Kidney (tissue), 14 donors: ENCODE results near the gene PIGL. TPM values are rescaled to one million over a fixed set of nuclear protein-coding genes. Genes with fewer than 3 reads are reported as not detected.

Experiments used
- DNase-seq, 5 donors: peaks; one replicate each; pipeline ENCODE4 v3.0.0-alpha.2; 2013 to 2020
- FAIRE-seq: peaks from 2 replicates; lab custom pipeline; 2012; peaks lifted over from hg19 to GRCh38; lab: Jason Lieb, UNC
- H3K27ac ChIP-seq, 2 donors: one replicate each; pipeline ENCODE4 v1.7.0; 2013; ENCODE audit warnings: low read depth in 2 of 2, low read length in 2 of 2, inconsistent platforms in 1 of 2
- H3K27me3 ChIP-seq: one replicate; pipeline ENCODE4 v1.7.1; 2013; ENCODE audit warnings: low read length, inconsistent platforms; ENCODE audit not compliant: control insufficient read depth, insufficient read depth
- H3K36me3 ChIP-seq, 3 donors: one replicate each; pipeline versions ENCODE4 v1.7.0 to v1.7.1; 2013; ENCODE audit warnings: low read length in 3 of 3, control low read depth in 1 of 3, inconsistent platforms in 1 of 3; ENCODE audit not compliant: insufficient read depth in 3 of 3, control insufficient read depth in 2 of 3
- H3K4me1 ChIP-seq, 3 donors: one replicate each; pipeline versions ENCODE4 v1.7.0 to v1.7.1; 2013; ENCODE audit warnings: low read length in 3 of 3, inconsistent platforms in 1 of 3, low read depth in 1 of 3; ENCODE audit not compliant: control insufficient read depth in 2 of 3, insufficient read depth in 2 of 3
- H3K4me3 ChIP-seq, 3 donors: one replicate each; pipeline versions ENCODE4 v1.7.0 to v1.8.1; 2013; ENCODE audit warnings: low read length in 3 of 3, control low read depth in 1 of 3, inconsistent platforms in 1 of 3
- H3K9ac ChIP-seq, 3 donors: one replicate each; pipeline versions ENCODE4 v1.7.0 to v1.7.1; 2013; ENCODE audit warnings: low read length in 3 of 3, control low read depth in 1 of 3, inconsistent platforms in 1 of 3
- H3K9me3 ChIP-seq, 3 donors: one replicate each; pipeline versions ENCODE4 v1.7.0 to v1.7.1; 2013; ENCODE audit warnings: low read length in 3 of 3, control low read depth in 1 of 3, inconsistent platforms in 1 of 3; ENCODE audit not compliant: control insufficient read depth in 2 of 3, insufficient read depth in 1 of 3
- intact Hi-C: fragments of 100-400 bp; cut with DNase I; formaldehyde crosslinking; loops from one replicate; pipeline ENCODE4 v1.11.1; 2022
- polyA plus RNA-seq: library from polyadenylated mRNA; stranded (reverse); fragments of 350-450 nt; fragmentation: Illumina TruSeq; extraction: RNeasy Lipid Tissue Mini Kit (QIAGEN cat#74804); gene quantifications from one replicate; pipeline ENCODE4 v1.2.3, GENCODE V29; 2014; ENCODE audit warnings: low read depth, low replicate concordance; ENCODE audit not compliant: insufficient read depth
- total RNA-seq: library from RNA; stranded (reverse); fragmentation: NEBNext Ultra II Directional; extraction: Animal tissue kit (Norgen Biotek cat#: 25700); gene quantifications from one replicate; pipeline ENCODE4 v1.2.1, GENCODE V29; 2021
- TF ChIP-seq, protein P1 (sequence below): IDR thresholded peaks from 3 replicates; pipeline ENCODE4 v1.5.1; 2012; ENCODE audit warnings: mild to moderate bottlenecking, moderate library complexity, borderline replicate concordance; ENCODE audit not compliant: insufficient read depth; ENCODE audit errors: extremely low read depth
- donor health status: control.
- donor health status: control.
- donor health status: control.
- donor health status: control.
- donor health status: control.
- donor health status: DM: yes; HTN: yes; CAD: no.
- donor health status: Normal renal cell carcinoma (clear cell type).

PIGL gene
- total and polyA plus RNA-seq, 2 donors from 2014 or later: 13.6 to 33.5 TPM

DNA sequence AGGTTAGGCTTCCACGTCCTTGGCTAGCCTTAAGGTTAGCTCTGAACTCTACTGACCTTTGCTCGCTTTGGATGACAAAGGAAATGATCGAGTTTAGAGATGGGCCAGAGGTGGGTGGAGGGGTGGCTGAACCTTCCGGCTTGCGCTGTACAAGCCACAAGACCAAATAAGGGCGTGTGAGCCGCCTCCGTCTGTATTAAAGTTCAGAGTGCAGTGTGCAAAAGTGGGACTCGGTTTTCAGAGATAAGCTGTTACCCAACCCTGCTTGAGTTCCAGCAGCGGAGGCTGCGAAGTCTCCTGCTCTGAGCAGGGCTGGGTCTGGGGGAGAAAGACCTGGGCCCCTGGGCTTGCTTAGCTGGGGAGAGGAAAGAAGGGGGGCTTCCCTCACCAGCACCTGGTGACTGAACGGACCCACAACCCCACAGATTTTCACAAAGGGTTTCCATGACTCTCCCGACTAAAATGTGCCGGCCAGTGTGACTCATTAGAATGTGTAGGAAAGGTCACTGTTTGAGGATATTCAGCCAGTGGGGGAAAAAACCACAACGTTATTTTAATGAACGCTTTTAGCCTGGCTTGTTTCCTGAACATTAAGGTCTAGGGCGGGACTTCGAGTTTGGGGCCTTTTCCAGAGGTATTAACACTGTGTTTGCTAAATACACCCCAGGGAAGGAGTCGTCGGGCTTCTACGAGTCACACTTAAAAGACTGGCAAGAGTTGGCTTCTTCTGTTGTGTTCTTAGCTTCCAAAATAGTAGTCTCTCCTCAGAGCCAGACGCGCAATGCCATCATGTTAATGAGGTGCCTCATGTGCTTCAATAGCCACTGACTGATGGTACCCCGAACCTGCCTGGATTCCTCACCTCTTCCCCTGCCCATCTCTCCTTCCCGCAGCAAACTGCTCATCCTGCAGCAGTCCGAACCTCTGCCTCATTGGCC is 69.3 kb downstream of the PIGL start:
- Histone ChIP-seq H3K4me3 (peak overlapping the region in 1 of 3 donors; percentile 2), H3K36me3 (no peaks in the 10 kb centered on the region), H3K27ac (peak overlapping the region; percentile 92 to 94), H3K9ac (peak overlapping the region in 2 of 3 donors; percentile 26 to 28), H3K4me1 (peaks cover 6 to 15% (median 12%) of the 10 kb centered on the region in 3 donors), H3K27me3 (no peaks in the 10 kb centered on the region), H3K9me3 (no peaks in the 10 kb centered on the region)
- DNase-seq (peak; percentile 60 to 95 (median 75)), FAIRE-seq (no peak)
- intact Hi-C loops: no loop called here
- TF ChIP-seq, protein P1, sequence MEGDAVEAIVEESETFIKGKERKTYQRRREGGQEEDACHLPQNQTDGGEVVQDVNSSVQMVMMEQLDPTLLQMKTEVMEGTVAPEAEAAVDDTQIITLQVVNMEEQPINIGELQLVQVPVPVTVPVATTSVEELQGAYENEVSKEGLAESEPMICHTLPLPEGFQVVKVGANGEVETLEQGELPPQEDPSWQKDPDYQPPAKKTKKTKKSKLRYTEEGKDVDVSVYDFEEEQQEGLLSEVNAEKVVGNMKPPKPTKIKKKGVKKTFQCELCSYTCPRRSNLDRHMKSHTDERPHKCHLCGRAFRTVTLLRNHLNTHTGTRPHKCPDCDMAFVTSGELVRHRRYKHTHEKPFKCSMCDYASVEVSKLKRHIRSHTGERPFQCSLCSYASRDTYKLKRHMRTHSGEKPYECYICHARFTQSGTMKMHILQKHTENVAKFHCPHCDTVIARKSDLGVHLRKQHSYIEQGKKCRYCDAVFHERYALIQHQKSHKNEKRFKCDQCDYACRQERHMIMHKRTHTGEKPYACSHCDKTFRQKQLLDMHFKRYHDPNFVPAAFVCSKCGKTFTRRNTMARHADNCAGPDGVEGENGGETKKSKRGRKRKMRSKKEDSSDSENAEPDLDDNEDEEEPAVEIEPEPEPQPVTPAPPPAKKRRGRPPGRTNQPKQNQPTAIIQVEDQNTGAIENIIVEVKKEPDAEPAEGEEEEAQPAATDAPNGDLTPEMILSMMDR: no peak

DNA sequence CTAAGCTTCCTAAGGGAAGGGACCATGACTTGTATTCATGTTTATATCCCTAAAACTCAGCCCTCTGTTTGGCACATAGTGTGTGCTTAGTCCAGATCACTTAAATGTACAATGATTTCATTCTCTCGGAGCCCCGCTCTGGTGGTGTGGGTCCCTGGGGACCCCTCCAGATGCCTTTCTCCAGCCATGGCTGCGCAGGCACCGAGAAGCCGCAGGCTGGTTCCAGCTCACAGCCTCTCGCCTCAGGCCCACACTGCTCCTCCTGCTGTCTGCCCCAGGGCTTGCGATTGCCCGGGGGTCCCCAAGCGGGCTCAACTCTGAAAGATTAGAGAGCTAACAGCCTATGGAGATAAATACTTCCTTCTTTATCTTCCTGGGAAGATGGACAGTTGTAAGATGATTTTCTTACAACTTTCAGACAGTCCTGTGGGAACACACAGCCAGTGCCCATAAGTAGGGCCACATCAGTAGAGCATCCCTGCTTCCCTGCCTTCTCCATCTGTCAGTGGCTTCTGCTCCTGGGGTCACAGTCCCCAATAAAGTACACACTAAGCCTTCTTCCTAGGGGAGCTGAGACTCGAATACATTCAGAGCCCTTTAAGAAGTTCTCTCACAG is 70.0 kb downstream of the PIGL start:
- Histone ChIP-seq H3K9ac (no peak overlapping the region), H3K9me3 (no peaks in the 10 kb centered on the region), H3K27ac (peak overlapping the region; percentile 92 to 94), H3K36me3 (no peaks in the 10 kb centered on the region), H3K27me3 (no peaks in the 10 kb centered on the region), H3K4me3 (peak overlapping the region in 1 of 3 donors; percentile 2), H3K4me1 (peaks cover 6 to 15% (median 12%) of the 10 kb centered on the region in 3 donors)
- FAIRE-seq (no peak), DNase-seq (peak in 1 of 5 donors; percentile 3)
- TF ChIP-seq, protein P1: no peak
- intact Hi-C loops: no loop called here

DNA sequence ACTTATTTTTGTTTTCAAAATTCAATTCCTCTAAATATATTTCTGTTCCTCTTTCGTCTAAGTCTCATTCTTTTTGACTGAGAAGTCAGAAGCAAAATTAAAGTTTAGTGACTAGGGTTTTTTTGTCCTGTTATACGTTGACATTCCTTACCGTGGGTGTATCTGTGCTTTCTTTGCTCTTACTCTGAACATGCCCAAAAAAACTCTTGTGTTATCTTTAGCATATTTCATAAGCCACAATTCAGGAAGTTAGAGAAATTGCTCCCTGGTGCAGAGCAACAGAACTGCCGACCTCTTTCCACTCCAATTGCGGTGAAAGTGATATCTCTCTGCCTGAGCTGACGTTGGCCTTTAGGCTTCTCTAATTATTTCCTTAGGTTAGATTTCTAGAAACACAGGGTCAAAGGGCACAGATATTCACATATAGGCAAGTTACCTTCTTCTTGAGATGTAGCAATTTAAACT is 70.6 kb downstream of the PIGL start:
- H3K9me3 ChIP-seq: no peaks in the 10 kb centered on the region
- peak in 1 of 5 donors; percentile 38 for DNase-seq
- intact Hi-C loops: no loop called here
- H3K27me3 ChIP-seq: no peaks in the 10 kb centered on the region
- no peak for FAIRE-seq
- TF ChIP-seq, protein P1: no peak
- H3K4me1 ChIP-seq: peaks cover 6 to 15% (median 12%) of the 10 kb centered on the region in 3 donors
- no peak overlapping the region for H3K9ac ChIP-seq
- H3K36me3 ChIP-seq: no peaks in the 10 kb centered on the region
- no peak overlapping the region for H3K4me3 ChIP-seq
- peak overlapping the region; percentile 92 to 94 for H3K27ac ChIP-seq
